CD4-positive, CD25-positive, alpha-beta regulatory T cell (primary cell): ENCODE measurements around the gene CCDC169. TPM values are rescaled to one million over a fixed set of nuclear protein-coding genes. Genes with fewer than 3 reads are reported as not detected.
"Not testable (repeated sequence)": the region's sequence is repeated elsewhere in the genome, so short reads cannot be mapped to it uniquely, and the experiment has no call there.

Source experiments
- ATAC-seq, 2 donors: fragments of 150-1000 bp; cut with Tn5 transposase; one replicate each; pipeline ENCODE4 v1.10.0; 2021; ENCODE audit warnings: low read depth in 2 of 2, moderate number of reproducible peaks in 2 of 2, moderate library complexity in 1 of 2
- DNase-seq, 3 donors: peaks; one replicate each; pipeline versions ENCODE4 v3.0.0 to v3.0.0-alpha.2; 2012 to 2022; ENCODE audit warnings: mixed read lengths in 1 of 3
- H3K27ac ChIP-seq: one replicate; pipeline ENCODE4 v1.7.0; 2013; ENCODE audit warnings: mild to moderate bottlenecking, low read length; ENCODE audit not compliant: insufficient read depth, poor library complexity, severe bottlenecking
- H3K27me3 ChIP-seq: one replicate; pipeline ENCODE4 v1.7.0; 2013; ENCODE audit warnings: low read length; ENCODE audit not compliant: control insufficient read depth, insufficient read depth
- H3K36me3 ChIP-seq: one replicate; pipeline ENCODE4 v1.7.0; 2013; ENCODE audit warnings: mild to moderate bottlenecking, low read length, moderate library complexity; ENCODE audit not compliant: control insufficient read depth, insufficient read depth
- H3K4me1 ChIP-seq: 2 replicates; pipeline ENCODE4 v1.7.0; 2013; ENCODE audit warnings: mild to moderate bottlenecking, low read length; ENCODE audit not compliant: insufficient read depth, control insufficient read depth, poor library complexity, severe bottlenecking
- H3K4me3 ChIP-seq: one replicate; pipeline ENCODE4 v1.7.0; 2013; ENCODE audit warnings: low read depth, mild to moderate bottlenecking, low read length, moderate library complexity
- H3K9me3 ChIP-seq, 2 experiments: 1 replicate in 1 of 2; 2 replicates in 1 of 2; pipeline ENCODE4 v1.7.0; 2013; ENCODE audit warnings: low read length in 2 of 2, mild to moderate bottlenecking in 1 of 2, moderate library complexity in 1 of 2; ENCODE audit not compliant: control insufficient read depth in 2 of 2
- H3K27ac Mint-ChIP-seq, 3 donors: one replicate each; pipeline ENCODE4 v1.8.0; 2020 to 2022; ENCODE audit warnings: mild to moderate bottlenecking in 3 of 3, mixed read lengths in 3 of 3, moderate library complexity in 2 of 3
- H3K27me3 Mint-ChIP-seq: one replicate; pipeline ENCODE4 v1.8.0; 2022; ENCODE audit warnings: mild to moderate bottlenecking, mixed read lengths
- H3K36me3 Mint-ChIP-seq: one replicate; pipeline ENCODE4 v1.8.0; 2020; ENCODE audit warnings: mixed read lengths
- H3K4me1 Mint-ChIP-seq, 4 donors: one replicate each; pipeline ENCODE4 v1.8.0; 2020 to 2022; ENCODE audit warnings: mixed read lengths in 4 of 4, mild to moderate bottlenecking in 1 of 4
- H3K4me3 Mint-ChIP-seq, 4 donors: one replicate each; pipeline ENCODE4 v1.8.0; 2020 to 2022; ENCODE audit warnings: mild to moderate bottlenecking in 4 of 4, mixed read lengths in 4 of 4, moderate library complexity in 3 of 4
- H3K9me3 Mint-ChIP-seq, 7 donors: one replicate each; pipeline ENCODE4 v1.8.0; 2020 to 2022; ENCODE audit warnings: mixed read lengths in 7 of 7, mild to moderate bottlenecking in 3 of 7, moderate library complexity in 2 of 7
- polyA plus RNA-seq, 4 donors: library from polyadenylated mRNA; unstranded; fragments of 300-500 nt; fragmentation: Illumina TruSeq; gene quantifications; one replicate each; pipeline ENCODE4 v1.2.3, GENCODE V29; 2021
- total RNA-seq: library from RNA; stranded (reverse); gene quantifications from one replicate; pipeline ENCODE4 v1.2.3, GENCODE V29; 2022

Gene CCDC169
- total and polyA plus RNA-seq, 5 donors from 2014 or later = not detected

DNA sequence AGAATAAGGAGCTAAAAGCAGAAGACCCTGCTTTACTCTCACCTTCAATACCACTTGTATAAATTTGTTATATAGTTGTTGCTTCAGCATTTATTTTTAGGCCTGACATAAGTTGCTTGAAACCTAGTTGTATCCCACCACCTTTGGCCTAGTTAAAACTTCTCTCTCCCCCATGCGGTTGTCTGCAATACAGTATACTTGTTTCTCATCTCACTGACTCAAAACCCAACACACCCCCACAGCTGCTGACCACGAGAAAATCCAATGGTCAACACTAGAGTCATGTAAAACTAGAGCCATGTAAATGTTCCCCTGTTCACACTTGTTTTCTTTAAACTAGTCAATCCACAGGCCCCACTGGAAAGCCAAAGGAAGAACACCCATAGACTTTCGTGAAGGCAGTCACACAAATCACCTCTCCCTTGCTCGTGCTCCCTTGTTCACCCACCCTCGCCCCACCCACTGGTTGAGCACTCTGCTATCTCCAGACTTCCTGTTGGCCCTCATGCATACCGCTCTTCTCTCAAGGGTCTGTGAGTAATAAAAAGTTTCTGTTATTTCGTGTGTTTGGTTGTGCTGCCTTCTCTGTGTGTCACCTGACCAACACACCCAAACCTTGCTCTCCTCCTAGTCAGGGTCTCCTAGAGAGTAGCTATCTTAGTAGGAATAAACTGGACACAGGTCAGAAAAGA, 12.9 kb upstream of the CCDC169 start:
- Histone ChIP-seq H3K9me3 (no peaks in the 10 kb centered on the region), H3K27me3 (no peaks in the 10 kb centered on the region), H3K36me3 (peaks cover 16% of the 10 kb centered on the region), H3K27ac (no peak overlapping the region), H3K4me1 (no peaks in the 10 kb centered on the region), H3K4me3 (no peak overlapping the region)
- peaks cover 0 to 1% (median 0%) of the 10 kb centered on the region in 7 donors for H3K9me3 Mint-ChIP-seq
- DNase-seq = no peak
- no peaks in the 10 kb centered on the region for H3K27me3 Mint-ChIP-seq
- H3K36me3 Mint-ChIP-seq = peaks cover 42% of the 10 kb centered on the region
- H3K4me3 Mint-ChIP-seq = peak overlapping the region in 1 of 4 donors; percentile 79
- H3K27ac Mint-ChIP-seq = no peak overlapping the region
- no peak for ATAC-seq
- no peaks in the 10 kb centered on the region for H3K4me1 Mint-ChIP-seq

DNA sequence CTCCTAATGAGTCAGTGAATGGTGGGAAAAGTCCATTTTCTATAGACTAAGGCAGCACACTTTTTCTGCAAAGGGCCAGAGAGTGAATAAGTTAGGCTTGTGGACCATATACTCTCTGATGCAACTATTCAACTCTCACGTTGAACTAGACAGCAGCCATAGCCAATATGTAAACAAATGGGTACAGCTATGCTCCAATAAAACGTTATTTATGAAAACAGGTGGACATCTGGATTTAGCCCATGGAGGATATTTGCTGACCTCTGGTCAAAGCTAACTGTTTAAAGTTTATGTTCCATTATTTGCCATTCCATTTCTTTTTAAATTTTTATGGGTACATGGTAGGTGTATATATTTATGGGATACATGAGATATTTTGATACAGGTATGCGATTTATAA, 4.7 kb upstream of the CCDC169 start:
- Histone ChIP-seq H3K36me3 (no peaks in the 10 kb centered on the region), H3K4me3 (no peak overlapping the region), H3K4me1 (peaks cover 3% of the 10 kb centered on the region), H3K9me3 (no peaks in the 10 kb centered on the region), H3K27me3 (peaks cover 8% of the 10 kb centered on the region), H3K27ac (no peak overlapping the region)
- H3K27ac Mint-ChIP-seq = no peak overlapping the region
- H3K9me3 Mint-ChIP-seq = peaks cover 0 to 2% (median 0%) of the 10 kb centered on the region in 7 donors
- H3K36me3 Mint-ChIP-seq = peaks cover 11% of the 10 kb centered on the region
- H3K27me3 Mint-ChIP-seq = peaks cover 16% of the 10 kb centered on the region
- no peak for ATAC-seq
- H3K4me1 Mint-ChIP-seq = peaks cover 0 to 10% (median 3%) of the 10 kb centered on the region in 4 donors
- H3K4me3 Mint-ChIP-seq = no peak overlapping the region
- DNase-seq = no peak

DNA sequence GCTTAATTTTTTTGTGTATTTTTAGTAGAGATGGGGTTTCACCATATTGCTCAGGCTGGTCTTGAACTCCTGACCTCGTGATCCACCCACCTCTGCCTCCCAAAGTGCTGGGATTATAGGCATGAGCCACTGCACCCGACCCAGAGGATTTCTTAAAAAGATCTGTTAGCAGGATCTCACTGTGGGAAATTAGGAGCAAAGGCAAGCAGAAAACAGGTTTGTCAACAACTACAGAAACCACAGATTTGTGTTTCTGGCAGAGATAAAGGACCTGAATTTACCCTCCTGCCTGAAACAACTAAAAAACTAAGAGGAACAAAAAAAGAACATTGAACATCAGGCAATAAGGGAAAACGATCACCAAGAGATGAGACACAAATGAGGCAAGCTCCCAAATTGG, 1.9 kb upstream of the CCDC169 start:
- H3K4me3 Mint-ChIP-seq, H3K4me1 ChIP-seq, H3K36me3 Mint-ChIP-seq, H3K36me3 ChIP-seq, ATAC-seq, H3K27ac Mint-ChIP-seq, DNase-seq, H3K27ac ChIP-seq, H3K9me3 Mint-ChIP-seq, H3K9me3 ChIP-seq, H3K4me3 ChIP-seq: not testable (repeated sequence)
- Mint-ChIP-seq H3K4me1 (peaks cover 0 to 17% (median 7%) of the 10 kb centered on the region in 4 donors), H3K27me3 (peaks cover 23% of the 10 kb centered on the region)
- peaks cover 18% of the 10 kb centered on the region for H3K27me3 ChIP-seq

DNA sequence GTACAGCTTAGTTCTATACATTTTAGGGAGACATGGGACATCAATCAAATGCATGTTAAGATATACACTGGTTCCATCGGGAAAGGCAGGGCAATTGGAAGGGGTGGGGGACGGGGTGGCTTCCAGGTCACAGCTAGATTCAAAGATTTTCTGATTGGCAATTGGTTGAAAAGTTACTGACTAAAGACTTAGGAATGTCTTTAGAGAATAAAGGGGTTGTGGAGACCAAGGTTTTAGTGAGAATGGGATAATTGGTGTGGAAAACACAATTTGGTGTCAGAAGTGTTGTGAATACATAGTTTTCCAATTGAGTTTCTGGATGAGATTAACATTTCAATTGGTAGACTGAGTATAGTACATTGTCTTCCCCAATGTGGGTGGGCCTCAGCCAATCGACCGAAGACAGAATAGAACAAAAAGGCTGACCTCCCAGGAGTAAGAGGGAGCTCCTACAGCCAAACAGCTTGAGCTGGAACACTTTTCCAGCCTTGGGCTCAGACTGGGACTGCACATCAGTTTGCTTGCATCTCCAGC, 988 bp upstream of the CCDC169 start:
- peaks cover 3% of the 10 kb centered on the region for H3K36me3 Mint-ChIP-seq

DNA sequence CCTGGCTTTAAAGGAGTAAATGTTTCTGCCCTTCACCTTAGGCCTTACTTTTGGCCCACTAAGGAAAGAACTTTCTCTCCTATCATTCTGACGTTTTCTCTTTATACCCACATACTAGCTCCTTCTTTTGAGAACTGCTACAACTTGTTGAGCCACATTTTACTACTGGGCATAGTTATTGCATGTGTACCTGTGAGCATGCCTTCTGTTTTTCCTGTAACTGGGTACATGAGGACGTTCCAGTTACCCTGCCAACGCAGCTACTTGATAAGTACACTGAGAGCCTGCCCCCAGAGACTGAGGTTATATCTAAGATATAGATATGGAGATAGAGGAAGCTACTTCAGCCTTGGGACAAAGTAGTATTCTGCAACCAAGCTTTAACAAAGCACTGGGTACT, 3.5 kb downstream of the CCDC169 start:
- H3K27me3 Mint-ChIP-seq = peaks cover 23% of the 10 kb centered on the region
- peak overlapping the region in 1 of 4 donors; percentile 24 for H3K4me3 Mint-ChIP-seq
- no peaks in the 10 kb centered on the region for H3K36me3 Mint-ChIP-seq
- H3K27me3 ChIP-seq = peaks cover 19% of the 10 kb centered on the region
- DNase-seq (no peak), ATAC-seq (no peak)
- no peaks in the 10 kb centered on the region for H3K36me3 ChIP-seq
- no peak overlapping the region for H3K27ac ChIP-seq
- no peak overlapping the region for H3K27ac Mint-ChIP-seq
- peaks cover 0 to 1% of the 10 kb centered on the region in 2 experiments for H3K9me3 ChIP-seq
- peaks cover 0 to 17% (median 6%) of the 10 kb centered on the region in 4 donors for H3K4me1 Mint-ChIP-seq
- peaks cover 3% of the 10 kb centered on the region for H3K4me1 ChIP-seq
- H3K9me3 Mint-ChIP-seq = peaks cover 0 to 3% (median 0%) of the 10 kb centered on the region in 7 donors
- H3K4me3 ChIP-seq = no peak overlapping the region

More for the DNA sequence above, 988 bp upstream of the CCDC169 start:
- Mint-ChIP-seq H3K9me3 (no peaks in the 10 kb centered on the region), H3K4me1 (peaks cover 0 to 17% (median 6%) of the 10 kb centered on the region in 4 donors), H3K27ac (no peak overlapping the region), H3K27me3 (peaks cover 23% of the 10 kb centered on the region), H3K4me3 (peak overlapping the region in 3 of 4 donors; percentile 84 to 86 (median 85))
- peaks cover 3% of the 10 kb centered on the region for H3K4me1 ChIP-seq
- peaks cover 18% of the 10 kb centered on the region for H3K27me3 ChIP-seq
- no peak overlapping the region for H3K4me3 ChIP-seq
- no peaks in the 10 kb centered on the region for H3K36me3 ChIP-seq
- H3K27ac ChIP-seq = no peak overlapping the region
- no peak for DNase-seq
- no peaks in the 10 kb centered on the region for H3K9me3 ChIP-seq
- ATAC-seq = no peak

- H3K4me1 Mint-ChIP-seq = peaks cover 0 to 17% (median 6%) of the 10 kb centered on the region in 4 donors
Observed at GRCh38 chr13:36293497-36293896, 4.1 kb downstream of the CCDC169 start.

GRCh38 chr13:36288794-36289391, 8.7 kb downstream of the CCDC169 start:
- peaks cover 0 to 4% of the 10 kb centered on the region in 2 experiments for H3K9me3 ChIP-seq
- H3K27me3 Mint-ChIP-seq = no peaks in the 10 kb centered on the region

More at GRCh38 chr13:36293497-36293896, 4.1 kb downstream of the CCDC169 start:
- peaks cover 14% of the 10 kb centered on the region for H3K27me3 ChIP-seq
- Mint-ChIP-seq H3K4me3 (no peak overlapping the region), H3K27ac (no peak overlapping the region), H3K36me3 (no peaks in the 10 kb centered on the region), H3K9me3 (peaks cover 0 to 4% (median 0%) of the 10 kb centered on the region in 7 donors), H3K27me3 (peaks cover 17% of the 10 kb centered on the region)
- no peak for DNase-seq
- H3K4me1 ChIP-seq = peaks cover 3% of the 10 kb centered on the region
- no peak overlapping the region for H3K4me3 ChIP-seq
- H3K27ac ChIP-seq = no peak overlapping the region
- ATAC-seq = no peak
- peaks cover 0 to 4% of the 10 kb centered on the region in 2 experiments for H3K9me3 ChIP-seq
- H3K36me3 ChIP-seq = no peaks in the 10 kb centered on the region

More at GRCh38 chr13:36288794-36289391, 8.7 kb downstream of the CCDC169 start:
- DNase-seq = no peak
- no peak for ATAC-seq
- H3K27ac ChIP-seq = no peak overlapping the region
- no peaks in the 10 kb centered on the region for H3K4me1 ChIP-seq
- no peak overlapping the region for H3K4me3 ChIP-seq
- peaks cover 2% of the 10 kb centered on the region for H3K27me3 ChIP-seq
- no peaks in the 10 kb centered on the region for H3K36me3 ChIP-seq
- no peaks in the 10 kb centered on the region for H3K36me3 Mint-ChIP-seq
- H3K4me1 Mint-ChIP-seq = no peaks in the 10 kb centered on the region
- no peak overlapping the region for H3K27ac Mint-ChIP-seq
- no peak overlapping the region for H3K4me3 Mint-ChIP-seq
- H3K9me3 Mint-ChIP-seq = peaks cover 0 to 6% (median 0%) of the 10 kb centered on the region in 7 donors
